ENCODE data around the gene KICS2.
"Not testable (repeated sequence)": the region's sequence is repeated elsewhere in the genome, so short reads cannot be mapped to it uniquely, and the experiment has no call there.

The KICS2 gene

DNA sequence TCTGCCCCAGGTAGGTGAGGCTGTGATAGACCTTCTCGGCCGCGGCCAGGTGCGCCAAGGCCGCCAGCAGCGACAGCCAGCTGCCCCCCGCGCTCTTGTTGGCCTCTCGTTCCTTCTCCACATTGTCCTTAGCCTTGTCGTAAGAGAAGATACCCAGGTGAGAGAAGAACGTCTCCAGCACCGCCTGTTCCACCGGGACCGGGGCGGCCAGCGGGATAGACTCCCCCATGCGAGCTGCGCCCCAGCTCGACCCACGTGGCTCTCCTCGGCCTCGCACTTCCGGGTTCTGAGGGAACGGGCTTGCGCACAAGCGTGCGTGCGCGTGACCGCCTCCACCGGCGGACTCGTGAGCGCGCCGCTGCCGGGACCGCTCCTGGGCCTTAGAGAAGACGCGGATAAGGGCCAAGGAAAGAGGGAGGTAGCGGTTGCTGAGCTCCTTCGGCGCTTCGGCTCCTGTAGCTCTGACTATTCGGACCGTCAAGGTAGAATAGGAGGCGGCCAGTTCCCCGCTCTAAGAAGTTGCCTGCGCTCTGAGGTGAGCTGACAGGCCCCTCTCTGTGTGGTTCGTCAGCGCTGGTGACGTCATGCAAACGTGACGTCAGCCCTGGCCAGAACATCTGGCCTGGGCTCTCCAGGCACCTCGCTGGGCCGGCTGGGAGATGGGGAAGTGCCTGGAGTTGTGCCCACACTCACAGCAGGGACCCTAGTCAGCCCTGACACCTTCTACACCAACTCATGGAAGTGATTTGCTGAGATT is at the start of gene KICS2:
KICS2 (minus strand) TSS at position 288 of the 757 bp plus-strand sequence; CDS start at position 229, 59 bp downstream.
- DNase-seq = peak; percentile 95

DNA sequence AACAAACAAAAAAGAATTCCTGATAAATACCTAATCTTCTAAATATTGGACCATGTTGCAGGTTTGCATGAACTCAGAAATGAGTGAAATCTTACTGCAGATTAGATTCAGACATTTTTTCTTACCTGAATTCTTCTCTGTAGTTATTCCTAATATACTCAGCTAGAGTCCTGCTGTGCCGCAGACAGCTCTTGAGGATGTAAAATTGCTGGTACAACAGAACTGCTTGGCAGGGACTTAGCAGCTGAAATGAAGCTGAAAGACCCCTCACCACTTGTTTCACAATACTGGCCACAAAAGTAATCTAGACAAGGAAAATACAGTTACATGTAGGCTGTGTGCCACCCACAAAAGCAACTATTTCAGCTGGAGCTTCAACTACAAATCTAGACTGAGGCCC is 48.3 kb upstream of the KICS2 start:
- no peak for DNase-seq

DNA sequence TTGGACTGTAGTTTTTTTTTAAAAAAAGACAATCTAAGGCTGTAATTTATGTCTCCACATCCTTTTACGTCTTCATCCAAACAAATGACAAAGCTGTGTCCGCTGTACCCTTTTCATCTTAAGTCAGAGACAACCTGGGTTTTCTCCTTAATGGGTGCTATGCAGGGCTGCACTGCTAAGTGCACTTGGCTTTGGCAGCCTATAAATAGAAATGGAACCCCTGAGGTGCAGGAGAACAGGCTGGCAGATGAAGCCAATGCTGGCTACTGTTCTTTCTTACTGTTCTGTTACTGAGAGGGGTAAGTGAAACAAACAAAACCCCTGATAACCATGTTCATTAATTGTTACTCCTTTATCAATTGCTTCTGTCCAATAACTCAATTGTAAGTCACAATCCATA is 47.1 kb upstream of the KICS2 start:
- no peak for DNase-seq

DNA sequence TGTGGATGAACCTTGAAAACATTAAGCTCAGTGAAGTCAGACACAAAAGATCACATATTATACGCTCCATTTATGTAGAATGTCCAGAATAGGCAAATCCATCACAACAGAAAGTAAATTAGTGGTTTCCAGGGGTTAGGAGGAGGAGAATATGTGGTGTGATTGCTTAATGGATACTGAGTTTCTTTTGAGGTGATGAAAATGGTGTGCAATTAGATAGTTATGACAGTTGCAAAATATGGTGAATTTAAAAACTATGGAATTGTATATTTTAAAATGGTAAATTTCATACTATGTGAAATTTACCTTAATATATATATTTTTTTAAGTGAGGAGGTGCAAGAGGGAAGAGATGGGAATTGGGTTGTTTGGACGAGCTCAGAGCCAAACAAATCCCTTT is 46.3 kb upstream of the KICS2 start:
- DNase-seq = no peak

DNA sequence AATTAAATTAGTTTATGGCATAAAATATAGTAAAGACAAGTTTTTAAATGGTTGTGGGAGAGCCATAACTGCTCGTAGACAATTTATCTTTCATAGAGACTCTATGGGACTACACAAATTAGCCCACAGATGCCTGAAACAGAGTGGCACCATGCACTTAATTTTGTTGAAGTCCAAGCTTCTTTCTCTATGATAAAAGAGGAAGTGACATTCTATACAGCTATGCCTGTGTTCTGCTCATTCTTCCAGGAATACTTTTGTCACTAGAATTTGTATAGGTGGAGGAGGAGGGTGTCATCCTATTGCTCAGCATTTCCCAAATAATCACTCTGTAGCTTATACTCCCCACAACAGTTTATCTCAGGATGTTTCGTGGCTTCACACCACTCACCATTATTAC is 43.7 kb upstream of the KICS2 start:
- DNase-seq = no peak

DNA sequence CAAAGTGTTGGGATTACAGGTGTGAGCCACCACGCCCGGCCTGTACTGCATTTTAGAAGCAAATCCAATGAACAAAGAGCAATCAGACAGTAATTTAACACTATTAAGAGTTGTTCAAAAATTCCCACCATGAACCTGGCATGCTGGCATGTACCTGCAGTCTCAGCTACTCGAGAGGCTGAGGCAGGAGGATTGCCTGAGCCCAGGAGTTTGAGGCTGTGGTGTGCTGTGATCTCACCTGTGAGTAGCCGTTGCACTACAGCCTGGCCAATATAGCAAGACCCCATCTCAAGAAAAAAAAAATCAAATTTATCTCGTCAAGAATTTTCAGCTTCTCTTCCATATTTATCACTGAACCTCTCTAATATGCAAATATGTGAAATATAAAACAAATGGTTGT is 39.7 kb upstream of the KICS2 start:
- DNase-seq = no peak

DNA sequence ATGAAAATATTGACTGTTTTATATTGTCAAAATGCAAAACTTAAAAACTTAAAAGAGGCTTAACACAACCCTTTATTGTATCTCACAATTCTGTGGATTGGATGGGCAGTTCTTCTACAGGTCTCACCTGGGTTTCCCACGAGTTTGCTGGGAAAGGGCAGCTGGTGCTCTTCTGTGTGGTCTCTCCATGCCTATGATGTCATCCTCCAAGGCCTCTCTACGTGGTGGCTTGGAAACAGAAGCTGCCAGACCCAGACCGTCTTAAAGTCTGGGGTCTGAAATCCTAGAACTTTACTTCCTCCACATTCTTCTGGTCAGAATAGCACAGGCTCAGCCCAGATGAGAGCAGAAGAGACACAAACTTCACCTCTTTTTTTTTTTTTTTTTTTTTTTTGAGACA is 36.5 kb upstream of the KICS2 start:
- no peak for DNase-seq

DNA sequence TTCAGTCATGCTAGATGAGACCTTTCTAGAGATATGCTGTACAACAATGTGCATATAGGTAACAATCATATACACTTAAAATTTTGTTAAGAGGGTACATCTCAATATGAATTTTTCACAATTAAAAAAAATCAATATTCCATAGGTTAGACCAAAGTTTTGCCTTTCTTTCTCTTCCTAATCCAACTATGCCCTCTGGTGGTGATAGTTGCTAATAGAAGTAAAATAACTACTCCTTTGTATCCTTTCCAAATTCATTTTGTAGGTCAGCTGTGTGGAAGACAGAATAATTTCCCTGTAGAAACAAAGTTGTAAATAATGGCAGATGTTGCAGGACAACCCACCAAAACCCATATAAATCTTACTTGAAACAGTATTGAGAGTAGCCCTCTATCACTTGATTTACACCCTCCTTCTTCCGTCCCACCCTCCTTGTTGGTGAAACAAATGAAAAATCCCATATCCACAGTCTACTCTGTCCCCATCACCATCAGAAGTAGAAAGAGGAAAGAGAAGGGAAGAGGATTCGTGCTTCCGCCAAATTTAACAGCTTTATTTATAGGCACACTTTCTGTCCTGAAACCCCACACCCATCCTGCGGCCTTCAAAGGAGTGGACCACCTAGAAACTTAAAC is 34.2 kb upstream of the KICS2 start:
- DNase-seq = peak; percentile 90

DNA sequence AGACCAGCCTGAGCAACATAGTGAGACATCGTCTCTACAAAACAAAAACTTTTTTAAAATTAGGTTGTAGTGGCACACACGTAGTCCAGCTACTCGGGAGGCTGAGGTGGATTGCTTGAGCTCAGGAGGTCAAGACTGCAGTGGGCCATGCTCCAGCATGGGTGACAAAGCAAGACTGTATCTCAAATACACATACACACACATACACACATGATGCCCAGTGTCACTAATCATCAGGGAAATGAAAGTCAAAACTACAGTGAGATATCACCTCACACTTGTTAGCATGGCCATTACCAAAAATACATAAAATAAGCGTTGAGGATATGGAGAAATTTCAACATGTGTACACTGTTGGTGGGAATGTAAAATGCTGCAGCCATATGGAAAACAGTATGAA is 33.2 kb upstream of the KICS2 start:
- peak; percentile 10 for DNase-seq

DNA sequence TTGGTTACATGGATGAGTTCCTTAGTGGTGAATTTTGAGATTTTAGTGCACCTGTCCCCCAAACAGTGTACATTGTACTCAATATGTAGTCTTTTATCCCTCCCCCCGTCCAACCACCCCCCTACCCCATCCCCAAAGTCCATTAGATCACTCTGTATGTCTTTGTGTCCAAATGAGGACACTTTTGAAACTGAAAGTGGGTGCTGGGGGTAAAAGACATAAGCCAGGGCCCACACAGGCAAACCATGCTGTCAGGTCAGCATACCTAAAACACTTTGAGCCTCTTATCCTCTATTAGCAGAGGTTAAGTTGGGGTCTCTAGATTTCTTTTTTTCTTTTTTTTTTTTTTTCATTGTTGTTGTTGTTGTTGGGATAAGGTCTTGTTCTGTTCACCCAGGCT is 31.3 kb upstream of the KICS2 start:
- no peak for DNase-seq

DNA sequence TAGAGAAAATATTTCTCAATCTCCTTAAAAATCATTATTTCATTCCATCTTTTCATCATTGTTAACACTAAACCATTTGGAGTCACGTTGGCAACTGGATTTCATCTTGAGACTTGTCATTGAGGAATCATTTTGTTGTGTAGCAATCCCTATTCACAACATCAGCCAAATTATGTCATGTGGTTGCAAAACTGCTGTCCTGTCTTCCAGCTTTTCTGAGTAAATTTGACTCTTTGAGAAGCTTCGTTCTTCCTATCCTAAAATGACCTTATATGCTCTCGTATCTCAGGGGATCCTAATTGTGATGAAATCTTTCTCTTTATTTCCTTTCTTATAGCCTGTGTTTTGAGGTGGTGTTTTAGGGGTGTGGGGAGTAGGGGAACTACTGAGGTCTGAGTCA is 30.6 kb upstream of the KICS2 start:
- DNase-seq = no peak

DNA sequence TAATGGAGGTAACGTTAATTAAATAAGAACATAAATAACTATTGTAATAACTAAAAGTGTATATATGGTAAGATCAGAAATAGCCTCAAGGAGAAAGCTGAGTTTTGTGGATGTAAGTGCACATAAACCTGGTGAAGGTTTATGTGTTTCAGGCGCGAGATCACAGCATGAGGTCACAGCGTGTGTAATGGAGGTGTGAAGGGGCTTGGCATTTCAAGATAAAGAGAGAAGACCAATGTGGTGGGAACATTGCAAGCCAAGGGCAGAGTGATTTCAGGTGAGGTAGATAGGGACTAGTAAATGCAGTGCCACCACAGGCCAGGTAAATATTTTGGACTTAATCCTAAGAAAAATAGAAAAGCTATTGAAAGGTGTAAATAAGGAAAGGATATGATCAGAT is 21.7 kb upstream of the KICS2 start:
- no peak for DNase-seq

DNA sequence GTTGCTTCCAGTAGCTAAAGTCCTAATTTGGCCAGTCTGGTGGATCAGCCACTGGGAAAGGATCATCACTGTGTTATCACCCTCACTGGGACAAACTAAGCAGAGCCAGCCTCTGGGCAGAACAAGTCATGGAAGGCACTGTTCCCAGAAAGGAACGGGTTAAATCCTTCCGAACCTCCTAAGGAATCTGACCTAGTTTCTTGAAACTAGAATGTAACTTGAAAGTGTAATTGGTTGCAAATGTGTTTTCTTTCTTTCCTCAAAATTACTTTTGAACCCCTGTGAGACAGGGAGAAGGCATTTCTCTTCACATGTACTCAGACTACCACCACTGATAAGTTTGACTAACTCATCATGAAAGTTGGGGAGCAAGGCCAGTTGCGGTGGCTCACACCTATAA is 18.7 kb upstream of the KICS2 start:
- no peak for DNase-seq

DNA sequence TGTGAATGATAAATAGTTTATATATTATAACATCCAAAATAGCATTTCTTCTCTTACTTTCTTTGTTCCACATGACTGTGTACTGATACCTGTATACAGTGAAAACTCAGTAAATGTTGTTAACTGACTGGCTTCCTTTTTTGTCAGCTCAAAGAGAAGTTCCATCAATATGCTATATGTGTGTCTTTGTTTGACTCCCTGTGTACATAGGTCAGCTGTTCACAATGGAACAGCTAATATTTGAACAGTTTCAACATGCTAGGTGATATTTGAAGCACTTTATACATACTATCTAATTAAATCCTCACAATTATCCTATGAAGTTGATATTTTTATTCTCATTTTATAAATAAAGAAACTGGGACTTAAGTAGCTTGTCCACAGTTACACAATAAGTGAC is 15.3 kb upstream of the KICS2 start:
- DNase-seq = no peak

DNA sequence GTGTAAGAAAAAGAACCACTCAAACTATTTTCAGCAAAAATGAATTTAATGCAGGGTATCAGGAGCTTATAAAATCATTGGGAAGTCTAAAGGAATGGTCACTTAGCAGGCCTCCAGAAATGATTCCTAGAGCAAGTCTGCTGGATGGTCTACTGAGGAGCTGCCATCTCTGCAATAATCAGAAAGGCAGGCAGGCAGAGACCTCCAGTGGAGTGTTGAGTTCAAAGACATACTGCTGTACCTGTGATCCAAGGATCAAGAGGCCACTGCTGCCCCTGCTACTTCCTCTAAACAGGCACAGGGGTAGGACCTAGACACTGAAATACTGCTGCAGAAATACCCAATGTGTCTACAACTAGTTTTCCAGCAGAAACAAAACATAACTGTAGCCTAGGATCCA is 14.5 kb upstream of the KICS2 start:
- DNase-seq = no peak

DNA sequence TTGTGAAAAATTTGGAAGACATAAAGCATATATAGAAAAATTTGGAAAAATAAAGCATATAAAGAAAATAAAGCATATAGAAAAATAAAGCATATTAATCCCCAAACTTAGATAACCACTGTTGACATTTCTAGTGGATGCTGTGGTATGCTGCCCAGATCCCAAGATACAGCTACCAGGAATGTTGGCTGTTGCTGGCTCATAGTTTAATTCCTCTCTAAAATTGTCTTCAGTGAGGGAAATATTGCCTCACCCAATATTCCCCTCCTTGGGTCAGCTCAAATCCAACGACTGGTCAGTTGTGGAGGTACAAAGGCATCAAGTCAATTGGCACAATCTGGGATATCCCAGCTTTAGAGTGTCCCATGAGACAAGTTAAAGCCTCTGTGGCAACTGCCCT is 10.1 kb upstream of the KICS2 start:
- DNase-seq = no peak

DNA sequence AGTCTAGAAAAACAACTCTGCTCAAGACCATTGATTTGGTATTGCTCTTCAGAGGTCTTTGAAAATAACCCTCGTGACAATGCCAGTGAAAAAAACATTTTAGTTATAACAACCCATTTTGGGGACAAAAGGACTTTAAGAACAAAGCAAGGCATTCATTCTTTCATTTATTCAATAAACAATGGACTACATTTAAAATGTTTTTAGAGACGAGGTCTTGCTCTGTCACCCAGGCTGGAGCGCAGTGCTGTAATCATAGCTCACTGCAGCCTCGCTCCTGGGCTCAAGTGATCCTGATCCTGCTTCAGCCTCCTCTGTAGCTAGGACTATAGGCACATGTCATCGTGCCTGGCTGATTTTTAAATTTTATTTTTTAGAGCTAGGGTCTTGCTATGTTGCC is 7.7 kb upstream of the KICS2 start:
- DNase-seq = no peak

DNA sequence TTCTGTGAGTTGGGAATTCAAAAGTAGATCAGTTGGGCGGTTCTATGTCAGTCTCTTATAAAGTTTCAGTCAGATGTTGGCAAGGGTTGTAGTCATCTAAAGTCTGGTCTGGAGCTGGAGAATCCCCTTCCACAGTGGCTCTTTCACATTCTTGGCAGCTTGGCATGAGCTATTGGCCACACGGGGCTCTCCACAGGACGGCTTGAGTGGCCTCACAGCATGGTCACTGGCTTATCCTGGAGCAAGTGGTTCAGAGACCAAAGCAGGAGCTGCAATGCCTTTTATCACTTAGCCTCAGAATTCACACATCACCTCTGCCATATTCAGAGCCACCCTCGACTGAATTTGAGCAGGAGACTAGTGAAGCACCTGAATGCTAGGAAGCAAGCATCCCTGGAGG is 7.1 kb upstream of the KICS2 start:
- no peak for DNase-seq

DNA sequence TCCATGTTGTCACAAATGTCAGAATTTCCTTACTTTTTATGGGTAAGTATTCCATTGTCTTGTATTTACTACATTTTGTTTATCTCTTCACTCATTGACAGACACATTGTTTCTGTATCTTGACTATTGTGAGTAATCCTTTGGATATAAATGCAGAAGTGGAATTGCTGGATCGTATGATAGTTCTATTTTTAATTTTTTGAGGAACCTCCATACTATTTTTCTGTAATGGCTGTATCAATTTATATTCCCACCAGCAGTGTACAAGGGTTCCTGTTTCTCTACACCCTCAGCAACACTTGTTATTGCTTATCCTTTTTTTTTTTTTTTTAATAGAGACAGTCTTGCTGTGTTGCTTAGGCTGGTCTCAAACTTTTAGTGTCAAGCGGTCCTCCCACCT is 3.5 kb upstream of the KICS2 start:
- DNase-seq = no peak

DNA sequence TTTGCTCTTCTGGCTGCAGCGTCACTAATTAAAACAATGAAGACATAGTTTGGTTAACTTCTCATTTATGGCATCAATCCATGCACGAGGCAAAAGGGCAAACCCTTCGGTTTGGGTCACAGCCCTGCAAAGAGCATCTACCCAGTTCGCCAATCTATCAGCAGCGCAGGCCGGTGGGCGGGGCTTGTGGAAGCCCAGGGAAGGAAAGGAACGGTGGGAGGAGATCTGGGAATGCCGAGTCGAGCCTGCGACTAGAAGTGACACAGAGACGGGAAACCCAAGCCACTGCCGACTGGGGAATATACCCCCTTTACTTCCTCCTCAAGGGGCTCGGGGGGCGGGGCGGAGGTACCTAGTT is 466 bp downstream of the KICS2 start:
- DNase-seq = peak; percentile 83

DNA sequence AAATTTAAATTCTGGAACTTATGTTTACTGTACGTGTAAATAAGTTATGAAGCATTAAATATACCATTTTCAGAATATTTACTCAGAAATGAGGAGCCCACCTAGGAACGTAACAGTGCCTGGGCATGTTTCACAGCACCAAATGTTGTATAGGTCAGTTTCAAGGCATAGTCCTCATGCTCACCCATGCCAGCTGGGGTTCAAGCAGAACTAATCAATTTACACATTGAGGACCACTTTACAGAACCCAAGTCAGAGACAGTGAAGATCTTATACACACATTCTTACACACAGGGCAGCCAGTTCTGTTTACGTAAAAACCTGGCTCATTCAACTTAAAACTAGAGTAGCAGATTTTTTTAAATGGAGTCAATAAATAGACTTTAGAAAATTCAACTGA is 2.0 kb downstream of the KICS2 start:
- no peak for DNase-seq

DNA sequence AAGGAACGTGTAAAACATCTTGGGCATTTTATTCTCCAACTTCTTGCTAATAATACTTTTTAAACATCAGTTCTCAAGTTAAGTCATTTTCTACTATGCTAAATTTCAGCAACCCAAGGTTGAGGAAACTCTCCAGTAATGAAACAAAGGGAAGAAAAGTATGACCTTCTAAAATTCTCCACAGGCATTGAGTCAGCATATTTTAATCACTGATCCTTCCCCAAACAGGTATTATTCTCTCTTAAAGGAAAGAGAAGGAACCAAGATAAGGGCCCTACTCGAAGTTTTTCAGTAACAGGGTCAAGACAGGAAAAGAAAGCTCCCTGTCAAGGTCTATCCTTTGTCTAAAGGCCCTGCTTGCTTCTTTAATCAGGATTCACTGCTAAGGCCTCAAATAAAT is 3.0 kb downstream of the KICS2 start:
- DNase-seq = peak; percentile 59

DNA sequence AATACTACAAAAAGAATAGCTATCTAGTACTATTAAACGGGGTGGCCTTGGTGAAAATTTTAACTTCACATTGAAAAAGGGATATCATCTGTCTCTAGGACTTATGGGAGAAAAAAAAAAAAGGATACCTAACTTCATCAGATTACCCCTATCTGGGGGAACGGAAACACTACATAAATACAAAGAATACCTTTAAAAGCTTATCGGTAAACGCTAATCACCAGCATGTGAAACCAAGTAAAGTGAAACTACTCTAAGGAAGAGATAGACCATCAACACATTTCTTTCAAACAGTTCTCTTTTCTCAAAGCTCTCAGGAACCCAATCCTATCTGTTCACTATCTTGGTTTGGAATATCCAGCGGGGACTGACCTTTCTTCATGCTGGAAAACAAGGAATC is 3.5 kb downstream of the KICS2 start:
- DNase-seq = peak; percentile 55

DNA sequence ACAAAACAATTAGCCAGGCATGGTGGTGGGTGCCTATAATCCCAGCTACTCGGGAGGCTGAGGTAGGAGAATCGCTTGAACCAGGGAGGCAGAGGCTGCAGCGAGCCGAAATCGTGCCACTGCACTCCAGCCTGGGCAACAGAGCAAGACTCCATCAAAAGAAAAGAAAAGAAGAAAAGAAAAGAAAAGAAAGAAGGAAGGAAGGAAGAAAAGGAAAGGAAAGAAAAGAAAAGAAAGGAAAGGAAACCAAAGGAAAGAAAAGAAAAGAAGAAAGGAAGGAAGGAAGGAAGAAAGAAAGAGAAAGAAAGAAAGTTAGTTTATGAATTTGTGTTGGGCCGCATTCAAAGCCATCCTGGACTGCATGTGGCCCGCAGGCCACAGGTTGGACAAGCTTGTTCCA is 4.5 kb downstream of the KICS2 start:
- DNase-seq = not testable (repeated sequence)

DNA sequence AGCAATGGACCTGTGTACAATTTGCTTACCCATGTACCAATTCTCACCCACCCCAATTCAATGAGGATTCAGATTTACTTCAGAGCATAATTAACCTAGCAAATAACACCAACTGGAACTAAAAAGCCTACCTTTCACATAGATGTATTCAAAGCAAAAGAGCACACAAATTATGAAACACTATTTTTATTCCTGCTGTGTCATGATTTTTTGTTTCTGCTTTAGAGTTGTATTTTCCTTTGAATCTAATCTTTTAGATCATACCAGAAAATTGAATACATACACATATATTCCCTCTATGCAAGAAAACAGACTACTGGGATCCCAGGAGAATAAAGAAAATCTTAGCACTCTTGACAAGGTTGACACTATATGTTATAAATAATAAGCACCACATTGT is 5.9 kb downstream of the KICS2 start:
- DNase-seq = no peak
